Peyer's patch (tissue), 4 donors: Measurements from ENCODE around the gene MOK. TPM values are rescaled to one million over a fixed set of nuclear protein-coding genes. Genes with fewer than 3 reads are reported as not detected.
"Not testable (repeated sequence)": the region's sequence is repeated elsewhere in the genome, so short reads cannot be mapped to it uniquely, and the experiment has no call there.

ENCODE experiments used
- DNase-seq, 3 donors: peaks; one replicate each; pipeline ENCODE4 v3.0.0-alpha.2; 2017 to 2019
- H3K27ac ChIP-seq, 4 donors: fragments of 200-600 bp; sonication (generic); one replicate each; pipeline ENCODE4 v1.5.1; 2016 to 2019
- H3K27me3 ChIP-seq, 2 donors: fragments of 200-600 bp; sonication (generic); one replicate each; pipeline ENCODE4 v1.5.1; 2019
- H3K36me3 ChIP-seq, 3 donors: fragments of 200-600 bp; sonication (generic); one replicate each; pipeline ENCODE4 v1.5.1; 2016 to 2019
- H3K4me1 ChIP-seq, 4 donors: fragments of 200-600 bp; sonication (generic); one replicate each; pipeline ENCODE4 v1.5.1; 2016 to 2019
- H3K4me3 ChIP-seq, 4 donors: fragments of 200-600 bp; sonication (generic); 1 replicate in 3 of 4; 2 replicates in 1 of 4; pipeline ENCODE4 v1.5.1; 2016 to 2019; ENCODE audit warnings: mild to moderate bottlenecking in 1 of 4
- H3K9me3 ChIP-seq, 4 donors: fragments of 200-600 bp; sonication (generic); one replicate each; pipeline ENCODE4 v1.5.1; 2016 to 2019; ENCODE audit warnings: mild to moderate bottlenecking in 1 of 4
- CTCF ChIP-seq, 6 experiments: fragments of 450-650 bp in 4 of 6; fragments of 200-600 bp in 2 of 6; sonication (generic) in 1 of 6; IDR thresholded peaks; one replicate each; pipeline ENCODE4 v1.5.1; 2017 to 2019; ENCODE audit warnings: antibody characterized with exemption in 6 of 6, mild to moderate bottlenecking in 3 of 6, moderate library complexity in 1 of 6
- POLR2A ChIP-seq, 2 donors: fragments of 450-650 bp; IDR thresholded peaks; one replicate each; pipeline ENCODE4 v1.5.1; 2017; ENCODE audit warnings: antibody characterized with exemption in 2 of 2, mild to moderate bottlenecking in 2 of 2, moderate library complexity in 2 of 2
- total RNA-seq, 4 donors: library from RNA; depleted of rRNA; stranded (reverse); fragments of >200 nt; gene quantifications; one replicate each; pipeline ENCODE4 v1.1.0, GENCODE V29; 2016

Gene MOK
- total RNA-seq, 4 donors from 2014 or later, result 4.6 to 30.5 (median 14.6) TPM

GRCh38 chr14:102338724-102339123, 33.8 kb upstream of the MOK start:
- Histone ChIP-seq H3K27me3 (no peaks in the 10 kb centered on the region), H3K36me3 (peaks cover 0 to 70% (median 0%) of the 10 kb centered on the region in 3 donors), H3K4me1 (no peaks in the 10 kb centered on the region), H3K27ac (no peak overlapping the region), H3K9me3 (no peaks in the 10 kb centered on the region), H3K4me3 (no peak overlapping the region)
- no peak for DNase-seq
- no peak for TF ChIP-seq POLR2A (IDR thresholded peaks at IDR 0.05)
- no peak for TF ChIP-seq CTCF (IDR thresholded peaks at IDR 0.05)

GRCh38 chr14:102335163-102335562, 30.2 kb upstream of the MOK start:
- Histone ChIP-seq H3K4me1 (no peaks in the 10 kb centered on the region), H3K4me3 (no peak overlapping the region), H3K27ac (no peak overlapping the region), H3K36me3 (peaks cover 0 to 65% (median 0%) of the 10 kb centered on the region in 3 donors), H3K9me3 (no peaks in the 10 kb centered on the region), H3K27me3 (no peaks in the 10 kb centered on the region)
- DNase-seq, result no peak
- TF ChIP-seq POLR2A (IDR thresholded peaks at IDR 0.05) (no peak), CTCF (IDR thresholded peaks at IDR 0.05) (no peak)

- H3K27ac ChIP-seq, result no peak overlapping the region
- no peaks in the 10 kb centered on the region for H3K4me1 ChIP-seq
- H3K27me3 ChIP-seq, result no peaks in the 10 kb centered on the region
- TF ChIP-seq CTCF (IDR thresholded peaks at IDR 0.05) (no peak), POLR2A (IDR thresholded peaks at IDR 0.05) (no peak)
- no peak overlapping the region for H3K4me3 ChIP-seq
- H3K36me3 ChIP-seq, result peaks cover 0 to 56% (median 0%) of the 10 kb centered on the region in 3 donors
- DNase-seq, result no peak
- H3K9me3 ChIP-seq, result no peaks in the 10 kb centered on the region
Observed at GRCh38 chr14:102333795-102334705, 29.1 kb upstream of the MOK start.

GRCh38 chr14:102333390-102333789, 28.4 kb upstream of the MOK start:
- Histone ChIP-seq H3K4me3 (no peak overlapping the region), H3K27ac (no peak overlapping the region), H3K27me3 (no peaks in the 10 kb centered on the region), H3K9me3 (no peaks in the 10 kb centered on the region), H3K36me3 (peaks cover 0 to 51% (median 0%) of the 10 kb centered on the region in 3 donors), H3K4me1 (no peaks in the 10 kb centered on the region)
- TF ChIP-seq POLR2A (IDR thresholded peaks at IDR 0.05) (no peak), CTCF (IDR thresholded peaks at IDR 0.05) (no peak)
- DNase-seq, result no peak

- Histone ChIP-seq H3K27me3 (no peaks in the 10 kb centered on the region), H3K4me3 (no peak overlapping the region), H3K36me3 (peaks cover 0 to 38% (median 0%) of the 10 kb centered on the region in 3 donors), H3K9me3 (no peaks in the 10 kb centered on the region), H3K4me1 (no peaks in the 10 kb centered on the region), H3K27ac (no peak overlapping the region)
- no peak for DNase-seq
- no peak for TF ChIP-seq CTCF (IDR thresholded peaks at IDR 0.05)
Observed at GRCh38 chr14:102330806-102331205, 25.8 kb upstream of the MOK start.

- H3K27ac ChIP-seq, H3K4me1 ChIP-seq, H3K4me3 ChIP-seq, DNase-seq, H3K9me3 ChIP-seq, H3K27me3 ChIP-seq: not testable (repeated sequence)
- peaks cover 0 to 34% (median 0%) of the 10 kb centered on the region in 3 donors for H3K36me3 ChIP-seq
Observed at GRCh38 chr14:102329381-102329780, 24.4 kb upstream of the MOK start.
